ENCODE results near the gene IFT122.
"Not testable (repeated sequence)": the region's sequence is repeated elsewhere in the genome, so short reads cannot be mapped to it uniquely, and the experiment has no call there.

IFT122 gene

GRCh38 chr3:129501630-129502029 is 61.6 kb downstream of the IFT122 start:
- DNase-seq: no peak

- DNase-seq: no peak
Measured at GRCh38 chr3:129502641-129503408, 62.8 kb downstream of the IFT122 start.

- no peak for DNase-seq
Measured at GRCh38 chr3:129503471-129504291, 63.7 kb downstream of the IFT122 start.

- no peak for DNase-seq
Measured at GRCh38 chr3:129504471-129505100, 64.6 kb downstream of the IFT122 start.

- DNase-seq: no peak
Measured at GRCh38 chr3:129505341-129505740, 65.3 kb downstream of the IFT122 start.

GRCh38 chr3:129506231-129506742 is 66.3 kb downstream of the IFT122 start:
- DNase-seq: no peak

GRCh38 chr3:129507181-129507831 is 67.3 kb downstream of the IFT122 start:
- DNase-seq: no peak

GRCh38 chr3:129512595-129512994 is 72.6 kb downstream of the IFT122 start:
- no peak for DNase-seq

- DNase-seq: no peak
Measured at GRCh38 chr3:129513705-129514104, 73.7 kb downstream of the IFT122 start.

GRCh38 chr3:129514110-129514509 is 74.1 kb downstream of the IFT122 start:
- no peak for DNase-seq

- DNase-seq: no peak
Measured at GRCh38 chr3:129514563-129514962, 74.5 kb downstream of the IFT122 start.

GRCh38 chr3:129515108-129515820 is 75.2 kb downstream of the IFT122 start:
- DNase-seq: not testable (repeated sequence)

- DNase-seq: not testable (repeated sequence)
Measured at GRCh38 chr3:129515821-129516432, 75.9 kb downstream of the IFT122 start.

GRCh38 chr3:129517516-129517915 is 77.5 kb downstream of the IFT122 start:
- no peak for DNase-seq

- no peak for DNase-seq
Measured at GRCh38 chr3:129518038-129518561, 78.1 kb downstream of the IFT122 start.

GRCh38 chr3:129518581-129518980 is 78.6 kb downstream of the IFT122 start:
- DNase-seq: no peak

- no peak for DNase-seq
Measured at GRCh38 chr3:129519449-129519848, 79.4 kb downstream of the IFT122 start.

- DNase-seq: no peak
Measured at GRCh38 chr3:129519896-129520715, 80.1 kb downstream of the IFT122 start.

GRCh38 chr3:129520960-129521359 is 80.9 kb downstream of the IFT122 start:
- DNase-seq: no peak

- no peak for DNase-seq
Measured at GRCh38 chr3:129521611-129522010, 81.6 kb downstream of the IFT122 start.

GRCh38 chr3:129522953-129523352 is 82.9 kb downstream of the IFT122 start:
- no peak for DNase-seq

Data from activated CD4-positive, alpha-beta T cell treated with anti-CD3 and anti-CD28 coated beads, Interleukin-2, amount 50 U/mL, for 4 hours (primary cell).